SK-N-MC (cell line): ENCODE measurements around the gene IGFALS.

Experiments used
- DNase-seq: peaks from one replicate; pipeline ENCODE4 v3.0.0-alpha.2; 2011; ENCODE audit warnings: low read depth, low spot score
- H3K27ac ChIP-seq: fragments of 200-600 bp; sonication (generic); 2 replicates; pipeline ENCODE4 v1.5.1; 2016; ENCODE audit warnings: mixed run types
- H3K36me3 ChIP-seq: fragments of 200-600 bp; sonication (generic); 2 replicates; pipeline ENCODE4 v1.6.1; 2017; ENCODE audit warnings: antibody characterized with exemption, low read length, mixed read lengths; ENCODE audit not compliant: insufficient read depth
- H3K4me3 ChIP-seq: fragments of 200-600 bp; sonication (generic); 2 replicates; pipeline ENCODE4 v1.5.1; 2016
- H3K9ac ChIP-seq: fragments of 200-600 bp; sonication (generic); 2 replicates; pipeline ENCODE4 v1.8.0; 2017; ENCODE audit warnings: mixed run types, mixed read lengths; ENCODE audit not compliant: insufficient read length
- H3K9me3 ChIP-seq: fragments of 200-600 bp; sonication (generic); 2 replicates; pipeline ENCODE4 v1.6.1; 2017; ENCODE audit warnings: low read depth, mild to moderate bottlenecking, antibody characterized with exemption, low read length, moderate library complexity, mixed read lengths
- EZH2 ChIP-seq: fragments of 200-600 bp; sonication (generic); IDR thresholded peaks from one replicate; pipeline ENCODE4 v1.6.1; 2017; ENCODE audit warnings: antibody characterized with exemption
- FOXP2 ChIP-seq: optimal IDR thresholded peaks from 2 replicates; pipeline ENCODE3; 2011; ENCODE audit warnings: mild to moderate bottlenecking, moderate library complexity; ENCODE audit not compliant: insufficient read depth; ENCODE audit errors: extremely low read length, control extremely low read depth
- POLR2AphosphoS5 ChIP-seq: IDR thresholded peaks from 2 replicates; pipeline ENCODE4 v1.6.1; 2012; ENCODE audit warnings: mild to moderate bottlenecking, low read depth, low read length, borderline replicate concordance

IGFALS gene

GRCh38 chr16:1793578-1794220 lies at the start of gene IGFALS:
Gene IGFALS, minus strand, starts transcription at chr16:1793705. Its CDS starts 53 bp downstream, at chr16:1793652.
- H3K4me3 ChIP-seq = no peak within 1 kb of the TSS
- no peak within 1 kb of the TSS for H3K9ac ChIP-seq
- H3K27ac ChIP-seq = no peak within 1 kb of the TSS
- no peak for DNase-seq
- H3K9me3 ChIP-seq = no peaks in the 10 kb centered on the region
- no peak for TF ChIP-seq POLR2AphosphoS5
- TF ChIP-seq EZH2 = no peak
- TF ChIP-seq FOXP2 = no peak
- no peaks in the 10 kb centered on the region for H3K36me3 ChIP-seq

GRCh38 chr16:1839554-1839953 lies 46.0 kb upstream of the IGFALS start:
- TF ChIP-seq EZH2 (no peak), FOXP2 (no peak), POLR2AphosphoS5 (no peak)
- peak; percentile 52 for DNase-seq
- Histone ChIP-seq H3K9ac (peak overlapping the region; percentile 51), H3K4me3 (0 out of 2 replicates have a peak overlapping the region, but pooled peaks have one; percentile 1), H3K9me3 (no peaks in the 10 kb centered on the region), H3K36me3 (no peaks in the 10 kb centered on the region), H3K27ac (peak overlapping the region; percentile 77)

GRCh38 chr16:1834096-1834495 lies 40.6 kb upstream of the IGFALS start:
- no peak overlapping the region for H3K9ac ChIP-seq
- no peak overlapping the region for H3K27ac ChIP-seq
- H3K9me3 ChIP-seq = no peaks in the 10 kb centered on the region
- no peaks in the 10 kb centered on the region for H3K36me3 ChIP-seq
- no peak for TF ChIP-seq EZH2
- TF ChIP-seq POLR2AphosphoS5 = no peak
- TF ChIP-seq FOXP2 = no peak
- no peak overlapping the region for H3K4me3 ChIP-seq
- no peak for DNase-seq

DNA sequence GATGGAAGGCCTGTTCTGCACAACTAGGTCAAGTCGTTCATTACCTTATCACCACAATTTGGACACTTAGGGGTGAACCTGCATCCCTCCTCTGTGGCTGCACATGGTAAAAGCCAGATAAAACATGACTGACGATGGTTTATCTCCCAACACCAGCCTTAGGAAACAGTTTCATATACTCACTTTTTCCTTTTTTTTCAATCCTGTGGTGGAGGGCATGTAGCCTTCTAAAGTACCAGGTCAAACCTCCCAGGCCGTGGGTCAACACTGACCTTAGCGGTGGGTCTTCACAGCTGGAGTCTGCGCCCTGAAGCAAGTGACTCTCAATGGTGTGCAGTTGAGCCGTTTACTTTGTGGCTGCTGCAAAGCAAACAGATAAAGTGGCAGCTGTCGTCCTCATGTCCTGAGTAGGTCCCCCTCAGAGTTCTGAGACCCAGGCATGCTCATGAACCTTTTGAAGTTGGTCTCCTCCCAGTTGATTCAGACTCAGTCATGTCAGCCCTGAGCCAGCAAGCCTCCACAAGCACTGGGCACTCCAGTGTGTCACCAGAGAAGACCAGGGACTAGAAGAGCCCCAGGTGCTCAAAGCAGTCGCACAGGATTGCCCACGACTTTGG lies 39.4 kb upstream of the IGFALS start:
- no peak overlapping the region for H3K9ac ChIP-seq
- DNase-seq = no peak
- no peak overlapping the region for H3K4me3 ChIP-seq
- no peaks in the 10 kb centered on the region for H3K36me3 ChIP-seq
- H3K27ac ChIP-seq = no peak overlapping the region
- no peaks in the 10 kb centered on the region for H3K9me3 ChIP-seq
- no peak for TF ChIP-seq FOXP2

DNA sequence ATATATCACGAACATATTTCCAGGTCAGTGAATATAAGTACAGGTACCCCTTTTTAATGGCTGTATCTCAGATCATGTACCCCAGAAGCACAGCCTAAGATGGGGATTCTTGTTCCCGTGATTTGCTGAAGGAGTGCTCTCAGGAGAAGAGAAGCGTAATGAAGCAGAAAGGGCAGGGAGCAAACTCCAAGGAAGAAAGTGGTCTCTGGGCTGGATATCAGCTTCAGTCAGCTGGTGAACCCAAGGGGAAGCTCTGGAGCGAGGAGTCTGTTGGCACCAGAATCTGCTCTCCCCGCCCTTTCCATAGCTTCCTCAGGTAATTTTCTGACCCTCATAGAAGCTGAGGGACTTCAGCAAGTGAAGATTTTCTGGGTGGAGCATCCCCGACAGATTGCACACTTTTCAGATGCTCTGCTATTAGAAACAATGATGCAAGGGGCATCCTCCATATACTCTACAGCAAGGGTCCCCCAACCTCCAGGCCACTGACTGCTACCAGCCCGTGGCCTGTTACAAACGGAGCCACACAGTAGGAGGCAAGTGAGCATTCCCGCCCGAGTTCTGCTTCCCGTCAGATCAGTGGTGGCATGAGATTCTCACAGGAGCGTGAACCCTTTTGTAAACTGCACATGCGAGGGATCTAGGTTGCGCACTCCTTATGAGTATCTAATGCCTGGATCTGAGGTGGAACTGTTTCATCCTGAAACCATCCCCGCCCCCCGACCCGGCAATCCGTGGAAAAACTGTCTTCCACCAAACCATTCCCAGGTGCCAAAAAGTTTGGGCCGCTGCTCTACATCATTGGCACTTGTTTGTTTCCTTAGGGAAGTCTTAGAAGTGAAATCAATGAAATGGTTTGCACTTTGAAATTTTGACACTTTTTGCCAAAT lies 37.9 kb upstream of the IGFALS start:
- Histone ChIP-seq H3K36me3 (no peaks in the 10 kb centered on the region), H3K9ac (no peak overlapping the region), H3K27ac (no peak overlapping the region), H3K9me3 (no peaks in the 10 kb centered on the region), H3K4me3 (no peak overlapping the region)
- DNase-seq = no peak
- TF ChIP-seq EZH2 (no peak), FOXP2 (no peak), POLR2AphosphoS5 (no peak)

- Histone ChIP-seq H3K9ac (no peak overlapping the region), H3K9me3 (no peaks in the 10 kb centered on the region), H3K36me3 (no peaks in the 10 kb centered on the region), H3K27ac (no peak overlapping the region), H3K4me3 (no peak overlapping the region)
- no peak for TF ChIP-seq EZH2
- TF ChIP-seq FOXP2 = no peak
- no peak for TF ChIP-seq POLR2AphosphoS5
- no peak for DNase-seq
These were observed 36.7 kb upstream of the IGFALS start for GRCh38 chr16:1830213-1830612.

DNA sequence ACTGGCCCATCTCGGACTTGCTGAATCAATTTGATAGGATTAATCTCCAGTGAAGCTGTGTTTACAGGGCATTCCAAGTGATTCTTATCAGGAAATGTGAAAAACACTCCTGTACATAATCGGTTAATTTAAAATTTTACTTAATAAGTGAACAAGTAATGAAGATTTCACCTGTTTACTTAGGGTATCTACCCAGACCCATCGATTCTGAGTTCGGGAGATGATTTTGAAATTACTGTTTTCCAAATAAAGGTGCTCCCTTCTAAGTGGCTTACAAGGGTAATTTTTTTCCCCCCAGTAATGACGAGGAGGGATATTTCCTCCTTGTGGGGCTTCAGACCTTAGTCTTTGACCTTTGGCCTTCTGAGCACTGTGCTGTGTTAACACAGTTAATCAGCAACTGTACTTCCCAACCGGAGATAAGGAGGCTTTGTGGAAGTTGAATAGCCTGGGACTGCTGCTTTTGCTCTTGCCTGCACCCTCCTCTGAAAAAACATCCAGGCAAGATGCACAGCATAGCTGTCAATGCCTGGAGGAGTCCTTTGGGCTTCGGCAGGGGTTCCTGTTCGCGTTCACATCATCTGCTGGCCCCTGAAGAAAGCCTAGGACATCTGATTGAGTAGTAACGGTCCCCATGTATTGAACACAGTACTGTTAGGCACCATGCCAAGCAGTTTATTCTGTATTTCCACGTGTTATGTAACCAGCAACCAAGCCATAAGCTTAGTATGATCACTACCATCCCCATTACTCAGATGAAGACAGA lies 35.3 kb upstream of the IGFALS start:
- Histone ChIP-seq H3K27ac (no peak overlapping the region), H3K9me3 (no peaks in the 10 kb centered on the region), H3K36me3 (no peaks in the 10 kb centered on the region), H3K4me3 (no peak overlapping the region), H3K9ac (no peak overlapping the region)
- TF ChIP-seq POLR2AphosphoS5 (no peak), EZH2 (no peak), FOXP2 (no peak)
- DNase-seq = no peak

GRCh38 chr16:1826691-1827573 lies 33.4 kb upstream of the IGFALS start, which contains the start of the genes FAHD1 and HAGH:
Gene FAHD1, plus strand, starts transcription at chr16:1827206. Its CDS starts 33 bp downstream, at chr16:1827239.
Gene HAGH, minus strand, starts transcription at chr16:1826825. Its CDS starts 38 bp downstream, at chr16:1826787.
- Histone ChIP-seq H3K27ac (no peak within 1 kb of the TSS), H3K9ac (peak within 1 kb of the TSS; percentile 73), H3K4me3 (peak within 1 kb of the TSS; percentile 95), H3K36me3 (no peaks in the 10 kb centered on the region), H3K9me3 (no peaks in the 10 kb centered on the region)
- peak; percentile 35 for DNase-seq
- TF ChIP-seq POLR2AphosphoS5 = peak; percentile 72
- no peak for TF ChIP-seq EZH2
